Cardiac muscle cell (in vitro differentiated cells and primary cell): ENCODE measurements around the gene LIN54. TPM values are rescaled to one million over a fixed set of nuclear protein-coding genes. Genes with fewer than 3 reads are reported as not detected.

ENCODE experiments used
- DNase-seq, 2 donors: peaks; one replicate each; pipeline versions ENCODE4 v3.0.0 to v3.0.0-alpha.2; 2010 to 2017; ENCODE audit warnings: low read depth in 1 of 2, low spot score in 1 of 2
- H3K27ac ChIP-seq: fragments of 200-600 bp; sonication (generic); 2 replicates; pipeline ENCODE4 v1.5.1; 2016
- H3K27me3 ChIP-seq: fragments of 200-600 bp; sonication (generic); 2 replicates; pipeline ENCODE4 v1.6.0; 2016; ENCODE audit warnings: control low read depth
- H3K36me3 ChIP-seq: fragments of 200-600 bp; sonication (generic); 2 replicates; pipeline ENCODE4 v1.5.1; 2016; ENCODE audit warnings: control low read depth
- H3K4me1 ChIP-seq: fragments of 200-600 bp; sonication (generic); 2 replicates; pipeline ENCODE4 v1.8.1; 2017; ENCODE audit warnings: low read depth, mild to moderate bottlenecking, mixed run types
- H3K4me3 ChIP-seq: fragments of 200-600 bp; sonication (generic); 2 replicates; pipeline ENCODE4 v1.5.1; 2016; ENCODE audit warnings: mild to moderate bottlenecking
- H3K9me3 ChIP-seq: fragments of 200-600 bp; sonication (generic); 2 replicates; pipeline ENCODE4 v1.5.1; 2017; ENCODE audit warnings: low read depth, mild to moderate bottlenecking, control low read depth
- CTCF ChIP-seq: IDR thresholded peaks from 2 replicates; pipeline ENCODE4 v1.5.1; 2012; ENCODE audit warnings: low read depth, mild to moderate bottlenecking, low read length
- polyA plus RNA-seq: library from polyadenylated mRNA; unstranded; fragments of >200 nt; fragmentation: Nextera tagmentation; extraction: Ambion mirVana; gene quantifications from 2 replicates; pipeline ENCODE4 v1.2.1, GENCODE V29; 2016
- total RNA-seq: library from RNA; depleted of rRNA; stranded (reverse); fragments of >200 nt; gene quantifications from 2 replicates; pipeline ENCODE4 v1.2.3, GENCODE V29; 2016

The LIN54 gene
- total and polyA plus RNA-seq, 2 experiments from 2014 or later = 4.8 to 9.2 TPM

- H3K27ac ChIP-seq = no peak overlapping the region
- no peaks in the 10 kb centered on the region for H3K4me1 ChIP-seq
- TF ChIP-seq CTCF = no peak
- no peaks in the 10 kb centered on the region for H3K27me3 ChIP-seq
- no peaks in the 10 kb centered on the region for H3K9me3 ChIP-seq
- peaks cover 26% of the 10 kb centered on the region for H3K36me3 ChIP-seq
- DNase-seq = no peak
- H3K4me3 ChIP-seq = no peak overlapping the region
These were observed 104.2 kb downstream of the LIN54 start for GRCh38 chr4:82906469-82906868.

- no peaks in the 10 kb centered on the region for H3K4me1 ChIP-seq
- peaks cover 26% of the 10 kb centered on the region for H3K36me3 ChIP-seq
- peak in 1 of 2 donors; percentile 22 for DNase-seq
- H3K27ac ChIP-seq = no peak overlapping the region
- H3K4me3 ChIP-seq = no peak overlapping the region
- H3K9me3 ChIP-seq = no peaks in the 10 kb centered on the region
- H3K27me3 ChIP-seq = no peaks in the 10 kb centered on the region
- no peak for TF ChIP-seq CTCF
These were observed 105.4 kb downstream of the LIN54 start for GRCh38 chr4:82905205-82905604.

- no peak for DNase-seq
- Histone ChIP-seq H3K4me3 (no peak overlapping the region), H3K9me3 (no peaks in the 10 kb centered on the region), H3K36me3 (peaks cover 19% of the 10 kb centered on the region), H3K27ac (no peak overlapping the region), H3K27me3 (no peaks in the 10 kb centered on the region), H3K4me1 (no peaks in the 10 kb centered on the region)
- TF ChIP-seq CTCF = no peak
These were observed 106.9 kb downstream of the LIN54 start for GRCh38 chr4:82903737-82904136.

- H3K36me3 ChIP-seq = peaks cover 9% of the 10 kb centered on the region
- TF ChIP-seq CTCF = no peak
- no peaks in the 10 kb centered on the region for H3K27me3 ChIP-seq
- H3K4me3 ChIP-seq = peak overlapping the region; percentile 73
- no peak for DNase-seq
- no peaks in the 10 kb centered on the region for H3K9me3 ChIP-seq
- peaks cover 14% of the 10 kb centered on the region for H3K4me1 ChIP-seq
- peak overlapping the region; percentile 97 for H3K27ac ChIP-seq
These were observed 109.4 kb downstream of the LIN54 start for GRCh38 chr4:82901183-82901718.

- TF ChIP-seq CTCF = no peak
- DNase-seq = peak; percentile 99 to 100
- H3K9me3 ChIP-seq = no peaks in the 10 kb centered on the region
- no peaks in the 10 kb centered on the region for H3K27me3 ChIP-seq
- H3K27ac ChIP-seq = peak within 1 kb of the TSS; percentile 97
- H3K4me1 ChIP-seq = peaks cover 14% of the 10 kb centered on the region
- peak within 1 kb of the TSS; percentile 73 for H3K4me3 ChIP-seq
- peaks cover 6% of the 10 kb centered on the region for H3K36me3 ChIP-seq
These were observed 110.0 kb downstream of the LIN54 start, which contains the start of gene THAP9 for GRCh38 chr4:82900411-82901182. TSS of gene THAP9 (plus strand) at chr4:82900735. CDS start at chr4:82900803, 68 bp downstream.
